ENCODE measurements around the gene ATP2C1.
"Not testable (repeated sequence)": the region's sequence is repeated elsewhere in the genome, so short reads cannot be mapped to it uniquely, and the experiment has no call there.

ATP2C1 gene

GRCh38 chr3:131042271-131042985 is 148.5 kb downstream of the ATP2C1 start:
- not testable (repeated sequence) for DNase-seq; ATAC-seq (replicated peaks); H3K4me1 Mint-ChIP-seq; H3K27ac Mint-ChIP-seq; H3K4me3 Mint-ChIP-seq; H3K9me3 Mint-ChIP-seq
- Mint-ChIP-seq H3K36me3 (peaks cover 5 to 10% of the 10 kb centered on the region in 2 donors), H3K27me3 (peaks cover 18 to 26% of the 10 kb centered on the region in 2 donors)

DNA sequence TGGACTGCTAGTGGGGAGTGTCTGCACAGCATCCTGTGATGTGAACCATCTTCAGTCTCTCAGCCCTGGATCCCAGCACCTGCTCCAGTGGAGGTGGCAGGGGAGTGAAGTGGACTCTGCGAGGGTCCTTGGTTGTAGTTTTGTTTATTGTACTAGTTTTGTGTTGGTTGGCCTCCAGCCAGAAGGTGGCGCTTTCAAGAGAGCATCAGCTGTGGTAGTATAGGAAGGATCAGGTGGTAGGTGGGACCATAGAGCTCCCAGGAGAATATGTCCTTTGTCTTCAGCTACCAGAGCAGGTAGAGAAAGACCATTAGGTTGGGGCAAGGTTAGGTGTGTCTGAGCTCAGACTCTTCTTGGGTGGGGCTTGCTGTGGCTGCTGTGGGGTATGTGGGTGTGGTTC is 153.7 kb downstream of the ATP2C1 start:
- Mint-ChIP-seq H3K27ac (peak overlapping the region; percentile 15), H3K27me3 (peaks cover 18 to 30% of the 10 kb centered on the region in 2 donors), H3K4me1 (no peaks in the 10 kb centered on the region), H3K36me3 (peaks cover 5 to 12% of the 10 kb centered on the region in 2 donors), H3K9me3 (peaks cover 0 to 7% of the 10 kb centered on the region in 2 donors), H3K4me3 (no peak overlapping the region)
- no peak for DNase-seq
- ATAC-seq (replicated peaks), result no peak

- Mint-ChIP-seq H3K4me1 (no peaks in the 10 kb centered on the region), H3K4me3 (no peak overlapping the region), H3K9me3 (peaks cover 0 to 7% of the 10 kb centered on the region in 2 donors), H3K27ac (no peak overlapping the region), H3K36me3 (peaks cover 5 to 12% of the 10 kb centered on the region in 2 donors), H3K27me3 (peaks cover 18 to 30% of the 10 kb centered on the region in 2 donors)
- DNase-seq, result no peak
- ATAC-seq (replicated peaks), result no peak
Observed at GRCh38 chr3:131048030-131048429, 154.1 kb downstream of the ATP2C1 start.

GRCh38 chr3:131050001-131050400 is 156.1 kb downstream of the ATP2C1 start:
- Mint-ChIP-seq H3K27me3 (peaks cover 7 to 13% of the 10 kb centered on the region in 2 donors), H3K4me3 (no peak overlapping the region), H3K27ac (no peak overlapping the region), H3K4me1 (no peaks in the 10 kb centered on the region), H3K9me3 (peaks cover 0 to 2% of the 10 kb centered on the region in 2 donors), H3K36me3 (peaks cover 0 to 9% of the 10 kb centered on the region in 2 donors)
- ATAC-seq (replicated peaks) (no peak), DNase-seq (no peak)

GRCh38 chr3:131053043-131053859 is 159.4 kb downstream of the ATP2C1 start:
- no peak for ATAC-seq (replicated peaks)
- Mint-ChIP-seq H3K9me3 (no peaks in the 10 kb centered on the region), H3K4me3 (no peak overlapping the region), H3K27me3 (no peaks in the 10 kb centered on the region), H3K4me1 (no peaks in the 10 kb centered on the region), H3K27ac (no peak overlapping the region), H3K36me3 (peaks cover 0 to 3% of the 10 kb centered on the region in 2 donors)
- no peak for DNase-seq
